ENCODE data around the gene CAMKK2. TPM values are rescaled to one million over a fixed set of nuclear protein-coding genes. Genes with fewer than 3 reads are reported as not detected.
"Not testable (repeated sequence)": the region's sequence is repeated elsewhere in the genome, so short reads cannot be mapped to it uniquely, and the experiment has no call there.

Gene CAMKK2
- total RNA-seq, 1 donor: 8.8 TPM

DNA sequence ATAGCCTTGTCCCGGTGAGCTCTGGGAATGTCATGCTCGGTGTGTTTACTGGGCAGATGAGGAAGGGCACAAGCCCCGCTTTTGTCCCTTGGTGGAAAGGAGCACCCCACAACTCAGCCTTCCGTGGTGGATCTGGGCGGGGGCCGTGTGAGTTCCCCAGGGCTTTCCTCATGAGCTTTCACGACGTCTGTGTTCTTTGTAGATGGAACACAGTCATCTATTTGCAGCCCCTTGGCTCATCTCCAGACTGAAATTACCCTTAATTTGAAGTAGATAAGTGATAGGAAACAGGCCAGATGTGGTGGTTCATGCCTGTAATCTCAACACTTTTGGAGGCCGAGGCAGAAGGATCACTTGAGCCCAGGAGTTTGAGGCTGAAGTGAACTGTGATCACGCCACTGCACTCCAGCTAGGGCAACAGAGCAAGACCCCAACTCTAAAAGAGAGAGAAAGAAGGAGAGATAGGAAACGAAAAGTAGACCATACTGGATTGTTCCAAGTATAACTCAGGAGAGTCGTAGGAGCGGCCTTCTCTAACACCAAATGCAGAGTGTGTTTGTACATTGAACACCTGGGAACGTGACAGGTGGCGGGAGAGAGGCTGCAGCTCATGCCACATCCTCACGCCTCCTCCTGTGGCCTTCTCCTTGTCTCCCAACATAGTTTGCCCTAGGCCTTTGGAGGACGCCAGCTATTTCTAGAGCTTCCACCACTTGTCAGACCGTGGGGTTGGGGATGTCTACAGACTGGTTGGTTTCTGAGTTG is 77.7 kb downstream of the CAMKK2 start:
- H3K9me3 ChIP-seq (ENCODE audit: low read depth, low read length): no peaks in the 10 kb centered on the region
- H3K4me3 ChIP-seq (ENCODE audit: low read length): no peak overlapping the region
- H3K27me3 ChIP-seq (ENCODE audit: insufficient read depth, low read length): no peaks in the 10 kb centered on the region
- H3K4me1 ChIP-seq (ENCODE audit: insufficient read depth, low read length): peaks cover 38% of the 10 kb centered on the region

DNA sequence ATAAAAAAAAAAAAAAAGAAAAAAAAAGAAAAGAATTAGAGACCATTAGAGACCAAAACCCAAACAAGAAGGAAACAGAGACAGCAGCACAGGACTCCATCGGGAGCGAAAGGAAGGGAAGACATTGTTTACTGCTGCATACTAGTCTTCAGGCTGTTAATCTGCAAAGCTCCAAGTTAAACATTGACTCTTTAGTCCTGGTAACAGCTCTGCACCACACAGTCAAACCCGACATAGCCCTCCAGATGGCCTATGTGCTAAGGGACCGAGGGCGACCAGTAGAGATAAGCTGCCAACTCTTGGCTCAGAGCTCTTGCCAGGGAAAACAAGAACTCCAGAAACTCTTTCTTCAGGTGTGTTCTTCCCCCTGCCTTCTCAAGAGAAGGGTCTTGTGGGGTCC is 78.7 kb downstream of the CAMKK2 start:
- peaks cover 38% of the 10 kb centered on the region for H3K4me1 ChIP-seq (ENCODE audit: insufficient read depth, low read length)
- no peaks in the 10 kb centered on the region for H3K27me3 ChIP-seq (ENCODE audit: insufficient read depth, low read length)
- H3K4me3 ChIP-seq (ENCODE audit: low read length): no peak overlapping the region
- no peaks in the 10 kb centered on the region for H3K9me3 ChIP-seq (ENCODE audit: low read depth, low read length)

DNA sequence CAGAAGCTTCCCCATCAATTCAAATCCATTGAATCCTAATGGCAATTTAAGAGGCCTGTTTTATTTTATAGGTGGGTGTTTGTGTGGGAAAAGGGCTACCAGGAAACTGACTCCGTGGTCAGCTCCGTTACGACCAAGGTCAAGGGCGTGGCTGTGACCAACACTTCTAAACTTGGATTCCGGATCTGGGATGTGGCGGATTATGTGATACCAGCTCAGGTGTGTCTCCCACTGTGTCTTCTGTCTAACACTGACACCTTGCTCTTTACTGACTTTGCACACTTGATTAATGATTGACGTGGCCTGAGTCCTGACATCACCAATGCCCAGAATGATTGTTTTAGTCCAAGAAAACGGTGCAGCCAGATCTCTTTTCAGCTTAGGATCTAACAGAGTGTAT is 79.4 kb downstream of the CAMKK2 start:
- no peaks in the 10 kb centered on the region for H3K27me3 ChIP-seq (ENCODE audit: insufficient read depth, low read length)
- peaks cover 40% of the 10 kb centered on the region for H3K4me1 ChIP-seq (ENCODE audit: insufficient read depth, low read length)
- no peak overlapping the region for H3K4me3 ChIP-seq (ENCODE audit: low read length)
- no peaks in the 10 kb centered on the region for H3K9me3 ChIP-seq (ENCODE audit: low read depth, low read length)

DNA sequence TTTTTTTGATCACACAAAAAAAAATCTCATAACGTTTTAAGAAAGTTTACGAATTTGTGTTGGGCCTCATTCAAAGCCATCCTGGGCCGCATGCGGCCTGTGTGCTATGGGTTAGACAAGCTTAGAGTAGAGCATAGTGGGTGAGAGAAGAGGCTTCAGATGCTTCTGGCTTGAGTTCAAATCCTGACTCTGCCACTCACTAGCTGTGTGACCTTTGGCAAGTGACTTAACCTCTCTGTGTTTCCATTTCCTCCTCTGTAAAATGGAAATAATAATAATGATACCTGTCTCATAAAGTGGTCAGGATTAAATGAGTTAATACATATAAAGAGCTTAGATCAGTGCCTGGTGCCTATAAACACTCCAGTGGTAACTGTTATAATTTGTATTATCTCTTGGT is 80.4 kb downstream of the CAMKK2 start:
- Histone ChIP-seq H3K27me3 (ENCODE audit: insufficient read depth, low read length) (no peaks in the 10 kb centered on the region), H3K4me3 (ENCODE audit: low read length) (no peak overlapping the region), H3K4me1 (ENCODE audit: insufficient read depth, low read length) (peaks cover 49% of the 10 kb centered on the region), H3K9me3 (ENCODE audit: low read depth, low read length) (no peaks in the 10 kb centered on the region)

DNA sequence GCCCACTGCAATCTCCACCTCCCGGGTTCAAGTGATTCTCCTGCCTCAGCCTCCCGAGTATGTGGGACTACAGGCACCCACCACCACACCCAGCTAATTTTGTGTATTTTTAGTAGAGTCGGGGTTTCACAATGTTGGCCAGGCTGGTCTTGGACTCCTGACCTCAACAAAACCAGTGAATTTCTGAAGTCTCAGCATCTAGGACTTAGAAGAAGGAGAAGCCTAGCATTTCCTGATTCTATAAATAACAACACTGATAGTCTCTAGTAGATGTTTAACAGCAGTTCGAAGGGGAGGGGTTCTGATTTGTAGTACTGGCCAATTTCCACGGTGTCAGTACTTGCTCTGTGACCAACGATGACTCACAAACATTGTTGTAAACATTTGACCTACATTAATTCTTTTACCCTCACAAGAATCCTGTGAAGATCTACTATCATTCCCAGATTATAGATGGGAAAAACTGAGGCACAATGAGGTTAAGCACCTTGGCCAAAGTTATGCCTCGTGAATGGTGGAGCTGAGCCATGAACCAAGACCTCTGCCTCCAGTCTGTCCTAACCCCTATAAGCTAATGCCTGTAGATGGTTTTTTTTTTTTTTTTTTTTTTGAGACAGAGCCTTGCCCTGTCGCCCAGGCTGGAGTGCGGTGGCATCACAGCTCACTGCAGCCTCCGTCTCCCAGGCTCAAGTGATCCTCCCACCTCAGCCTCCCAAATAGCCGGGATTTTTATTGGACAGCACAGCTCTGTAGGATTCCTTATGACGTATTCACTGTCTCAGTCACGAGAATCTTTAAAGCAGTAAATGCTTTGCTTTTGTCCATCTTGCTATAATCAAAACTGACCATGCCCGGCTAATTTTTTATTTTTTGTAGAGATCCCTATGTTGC is 81.4 kb downstream of the CAMKK2 start:
- H3K27me3 ChIP-seq (ENCODE audit: insufficient read depth, low read length): no peaks in the 10 kb centered on the region
- H3K4me3 ChIP-seq (ENCODE audit: low read length): no peak overlapping the region
- peaks cover 53% of the 10 kb centered on the region for H3K4me1 ChIP-seq (ENCODE audit: insufficient read depth, low read length)
- no peaks in the 10 kb centered on the region for H3K9me3 ChIP-seq (ENCODE audit: low read depth, low read length)

DNA sequence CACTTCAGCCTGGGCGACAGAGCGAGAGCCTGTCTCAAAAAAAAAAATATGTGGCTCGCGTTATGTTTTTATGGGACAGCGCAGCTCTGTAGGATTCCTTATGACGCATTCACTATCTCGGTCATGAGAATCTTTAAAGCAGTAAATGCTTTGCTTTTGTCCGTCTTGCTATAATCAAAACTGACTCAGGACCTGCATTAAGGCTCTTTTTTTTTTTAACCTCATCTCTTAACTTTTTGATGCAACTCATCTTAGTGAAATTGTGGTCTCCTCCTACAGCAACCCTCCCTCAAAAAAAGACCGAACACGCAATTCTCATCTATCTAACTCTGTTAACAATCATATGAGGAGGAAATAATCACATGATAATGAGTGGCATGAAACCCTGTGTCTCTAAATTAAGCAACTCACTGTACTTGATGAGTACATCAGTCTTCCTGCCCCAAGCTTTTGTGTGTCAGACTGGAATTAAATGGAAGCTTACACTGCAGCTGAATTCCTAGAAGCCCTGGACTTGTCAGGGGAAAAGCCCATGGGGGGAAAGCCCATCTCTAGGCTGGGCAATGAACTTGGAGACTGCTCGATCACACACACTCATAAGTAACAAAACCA is 82.2 kb downstream of the CAMKK2 start:
- H3K4me1 ChIP-seq (ENCODE audit: insufficient read depth, low read length): peaks cover 57% of the 10 kb centered on the region
- H3K4me3 ChIP-seq (ENCODE audit: low read length): no peak overlapping the region
- no peaks in the 10 kb centered on the region for H3K27me3 ChIP-seq (ENCODE audit: insufficient read depth, low read length)
- no peaks in the 10 kb centered on the region for H3K9me3 ChIP-seq (ENCODE audit: low read depth, low read length)

DNA sequence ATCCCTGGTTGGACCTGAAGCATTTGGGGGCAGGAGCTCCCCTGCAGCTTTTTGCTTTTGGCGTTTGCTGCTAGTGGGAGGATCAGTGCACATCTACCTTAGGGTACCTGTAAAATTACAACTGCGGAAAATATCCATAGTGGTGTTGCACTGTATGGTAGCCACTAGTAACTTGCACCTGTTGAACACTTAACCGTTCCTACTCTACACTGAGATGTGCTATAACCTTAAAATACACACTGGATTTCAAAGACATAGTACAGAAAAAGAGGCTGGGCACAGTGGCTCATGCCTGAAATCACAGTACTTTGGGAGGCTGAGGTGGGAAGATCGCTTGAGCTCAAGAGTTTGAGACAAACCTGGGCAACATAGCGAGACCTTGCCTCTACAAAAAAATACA is 83.6 kb downstream of the CAMKK2 start:
- H3K4me3 ChIP-seq (ENCODE audit: low read length): no peak overlapping the region
- H3K4me1 ChIP-seq (ENCODE audit: insufficient read depth, low read length): peaks cover 60% of the 10 kb centered on the region
- H3K9me3 ChIP-seq (ENCODE audit: low read depth, low read length): no peaks in the 10 kb centered on the region
- H3K27me3 ChIP-seq (ENCODE audit: insufficient read depth, low read length): no peaks in the 10 kb centered on the region

DNA sequence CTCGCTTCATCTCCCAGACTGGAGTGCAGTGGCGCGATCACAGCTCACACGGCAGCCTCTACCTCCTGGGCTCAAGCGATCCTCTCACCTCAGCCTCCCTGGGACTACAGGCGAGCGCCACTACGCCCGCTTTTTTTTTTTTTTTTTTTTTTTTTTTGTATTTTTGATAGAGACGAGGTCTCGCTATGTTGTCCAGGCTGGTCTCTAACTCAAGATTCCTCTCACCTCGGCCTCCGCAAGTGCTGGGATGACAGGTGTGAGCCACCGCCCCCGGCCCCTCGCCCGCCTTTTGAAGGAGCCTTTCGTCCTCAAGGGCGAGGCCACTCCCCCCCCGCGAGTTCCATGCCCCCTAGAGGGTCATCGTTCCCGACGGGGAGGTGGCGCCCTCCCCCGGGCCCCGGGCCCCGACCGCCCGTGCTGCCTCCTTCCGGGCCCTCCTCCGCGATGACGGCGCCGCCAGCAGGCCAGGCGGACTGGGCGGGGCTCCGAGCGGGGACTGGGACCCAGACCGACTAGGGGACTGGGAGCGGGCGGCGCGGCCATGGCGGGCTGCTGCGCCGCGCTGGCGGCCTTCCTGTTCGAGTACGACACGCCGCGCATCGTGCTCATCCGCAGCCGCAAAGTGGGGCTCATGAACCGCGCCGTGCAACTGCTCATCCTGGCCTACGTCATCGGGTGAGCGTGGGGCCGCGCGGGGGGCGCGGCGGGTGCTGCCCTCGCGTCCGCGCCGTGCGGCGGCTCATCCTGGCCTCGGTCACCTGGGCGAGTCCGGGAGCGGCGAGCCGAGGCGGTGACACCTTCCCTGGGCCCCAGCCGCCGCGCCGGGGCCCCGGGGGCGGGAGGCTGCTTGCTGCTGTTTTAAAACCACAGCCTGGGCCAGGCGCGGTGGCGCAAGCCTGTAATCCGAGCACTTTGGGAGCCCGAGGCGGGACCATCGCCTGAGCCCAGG is 86.6 kb downstream of the CAMKK2 start, which contains the start of gene P2RX4:
TSS of gene P2RX4 (plus strand) at position 506 of the 949 bp plus-strand sequence. CDS start at position 542, 36 bp downstream.
- Histone ChIP-seq H3K9me3 (ENCODE audit: low read depth, low read length) (no peaks in the 10 kb centered on the region), H3K27me3 (ENCODE audit: insufficient read depth, low read length) (no peaks in the 10 kb centered on the region), H3K4me3 (ENCODE audit: low read length) (peak within 1 kb of the TSS; percentile 81), H3K4me1 (ENCODE audit: insufficient read depth, low read length) (peaks cover 47% of the 10 kb centered on the region)

DNA sequence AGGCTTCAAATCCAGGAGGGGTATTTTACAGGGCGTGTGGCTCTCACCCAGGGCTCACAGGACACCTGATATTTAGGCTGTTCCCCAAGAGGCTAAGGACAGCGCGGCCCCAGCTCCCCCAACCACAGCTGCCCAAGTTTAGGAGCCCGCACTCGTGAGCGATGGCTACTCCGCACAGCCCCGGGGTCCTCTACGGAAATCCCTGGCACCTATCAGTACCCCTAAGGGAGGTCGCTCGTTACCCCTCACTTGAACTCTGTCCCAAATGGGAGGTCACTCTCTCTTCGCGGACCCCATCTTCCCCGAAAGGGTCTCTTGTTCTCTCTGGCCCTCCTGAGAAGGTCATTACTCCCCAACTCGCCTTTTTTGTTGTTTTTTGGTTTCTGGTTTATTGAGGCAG is 87.3 kb downstream of the CAMKK2 start:
- Histone ChIP-seq H3K9me3 (ENCODE audit: low read depth, low read length) (no peaks in the 10 kb centered on the region), H3K27me3 (ENCODE audit: insufficient read depth, low read length) (no peaks in the 10 kb centered on the region), H3K4me1 (ENCODE audit: insufficient read depth, low read length) (peaks cover 40% of the 10 kb centered on the region), H3K4me3 (ENCODE audit: low read length) (peak overlapping the region; percentile 81)

DNA sequence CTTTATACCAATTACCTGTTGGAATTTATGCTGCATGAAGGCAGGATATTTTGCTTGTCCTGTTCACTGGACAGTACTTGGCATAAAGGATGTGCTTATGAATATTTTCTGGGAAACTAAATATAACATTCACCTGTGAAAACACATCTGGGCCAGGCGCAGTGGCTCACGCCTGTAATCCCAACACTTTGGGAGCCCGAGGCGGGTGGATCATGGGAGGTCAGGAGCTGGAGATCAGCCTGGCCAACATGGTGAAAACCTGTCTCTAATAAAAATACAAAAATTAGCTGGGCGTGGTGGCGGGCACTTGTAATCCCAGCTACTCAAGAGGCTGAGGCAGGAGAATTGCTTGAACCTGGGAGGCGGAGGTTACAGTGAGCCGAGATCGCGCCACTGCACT is 87.9 kb downstream of the CAMKK2 start:
- H3K4me3 ChIP-seq (ENCODE audit: low read length); H3K9me3 ChIP-seq (ENCODE audit: low read depth, low read length); H3K27me3 ChIP-seq (ENCODE audit: insufficient read depth, low read length): not testable (repeated sequence)
- H3K4me1 ChIP-seq (ENCODE audit: insufficient read depth, low read length): peaks cover 34% of the 10 kb centered on the region

DNA sequence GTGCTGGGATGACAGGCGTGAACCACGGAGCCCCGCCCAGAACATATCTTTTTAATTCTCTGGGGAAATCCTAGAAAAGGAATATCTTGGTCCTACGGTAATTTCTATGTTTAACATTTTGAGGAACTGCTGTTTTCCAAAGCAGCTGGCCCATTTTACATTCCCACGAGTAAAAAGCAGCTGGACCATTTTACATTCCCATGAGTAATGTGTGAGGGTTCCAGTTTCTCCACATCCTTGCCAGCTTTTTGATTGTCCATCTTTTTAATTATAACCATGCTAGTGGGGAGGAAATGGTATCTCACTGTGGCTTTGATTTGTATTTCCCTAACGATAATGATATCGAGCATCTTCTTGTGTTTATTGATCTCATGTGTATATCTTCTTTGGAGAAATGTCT is 91.0 kb downstream of the CAMKK2 start:
- Histone ChIP-seq H3K4me1 (ENCODE audit: insufficient read depth, low read length) (peaks cover 7% of the 10 kb centered on the region), H3K27me3 (ENCODE audit: insufficient read depth, low read length) (no peaks in the 10 kb centered on the region), H3K9me3 (ENCODE audit: low read depth, low read length) (no peaks in the 10 kb centered on the region), H3K4me3 (ENCODE audit: low read length) (no peak overlapping the region)

DNA sequence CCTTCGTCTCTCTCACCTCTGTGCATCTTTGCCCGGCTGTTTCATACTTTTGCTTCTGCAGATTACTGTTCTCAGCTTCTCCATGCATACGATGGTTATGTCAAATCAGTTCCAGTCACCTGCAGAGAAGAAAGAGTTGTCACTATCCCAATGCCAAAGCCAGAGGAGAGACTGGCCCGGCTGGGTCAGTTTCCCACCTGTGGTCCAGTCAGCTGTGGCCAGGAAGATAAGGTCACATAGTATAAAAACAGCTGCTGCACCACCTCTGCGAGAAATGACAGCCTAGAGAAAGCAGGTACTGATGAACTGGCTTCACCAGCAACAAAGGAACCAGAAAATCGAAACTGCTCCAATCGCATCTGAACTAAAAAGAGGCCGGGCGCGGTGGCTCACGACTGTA is 93.0 kb downstream of the CAMKK2 start:
- Histone ChIP-seq H3K9me3 (ENCODE audit: low read depth, low read length) (no peaks in the 10 kb centered on the region), H3K27me3 (ENCODE audit: insufficient read depth, low read length) (no peaks in the 10 kb centered on the region), H3K4me3 (ENCODE audit: low read length) (no peak overlapping the region), H3K4me1 (ENCODE audit: insufficient read depth, low read length) (no peaks in the 10 kb centered on the region)

DNA sequence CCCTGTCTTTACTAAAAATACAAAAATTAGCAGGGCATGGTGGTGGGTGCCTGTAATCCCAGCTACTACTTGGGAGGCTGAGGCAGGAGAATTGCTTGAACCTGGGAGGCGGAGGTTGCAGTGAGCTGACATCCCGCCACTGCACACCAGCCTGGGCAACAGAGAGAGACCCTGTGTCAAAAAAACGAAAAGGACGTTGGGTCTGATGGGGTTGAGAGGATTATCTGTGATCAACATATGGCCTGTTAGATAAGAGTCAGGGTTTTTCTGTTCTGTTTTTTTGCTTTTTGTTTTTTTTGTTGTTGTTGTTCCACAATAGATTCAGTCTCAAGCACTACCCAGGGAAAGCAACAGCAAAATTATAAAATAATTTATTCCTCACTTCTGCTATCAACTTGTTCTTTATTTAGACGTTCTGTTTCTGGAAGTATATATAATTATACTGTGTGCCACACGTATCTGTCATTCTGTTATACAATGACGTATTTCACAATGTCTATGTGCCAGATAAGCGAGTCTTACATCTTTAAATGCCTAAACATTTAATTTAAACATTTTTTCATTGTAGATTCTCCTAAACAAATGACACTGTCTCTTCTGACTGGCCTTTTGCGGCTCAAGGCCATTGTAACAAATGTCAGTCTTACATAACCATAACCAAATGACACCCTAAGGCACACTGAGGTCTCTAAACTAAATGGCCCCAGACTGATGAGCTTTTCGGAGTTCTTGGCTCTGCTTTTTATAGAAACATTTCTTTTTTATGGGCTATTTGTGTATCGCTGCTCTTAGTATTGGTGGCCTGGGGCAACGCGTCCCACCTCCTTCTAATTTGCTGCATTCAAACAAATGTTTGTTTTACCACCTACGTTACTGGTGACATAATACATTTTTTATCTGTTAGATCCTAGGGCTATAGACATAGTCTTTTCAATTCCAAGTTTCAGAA is 93.8 kb downstream of the CAMKK2 start:
- Histone ChIP-seq H3K27me3 (ENCODE audit: insufficient read depth, low read length) (no peaks in the 10 kb centered on the region), H3K4me1 (ENCODE audit: insufficient read depth, low read length) (peaks cover under 1% of the 10 kb centered on the region), H3K4me3 (ENCODE audit: low read length) (no peak overlapping the region), H3K9me3 (ENCODE audit: low read depth, low read length) (no peaks in the 10 kb centered on the region)

Measured in mononuclear cell (primary cell).